Endometrium (tissue), 2 donors: Measurements from ENCODE around the gene INAVA.
"Not testable (repeated sequence)": the region's sequence is repeated elsewhere in the genome, so short reads cannot be mapped to it uniquely, and the experiment has no call there.

Experiments
- FAIRE-seq: peaks from 2 replicates; lab custom pipeline; 2012; peaks lifted over from hg19 to GRCh38; lab: Jason Lieb, UNC
- donor health status: control.
- donor health status: control.

Gene INAVA

GRCh38 chr1:200899954-200900867 lies 5.5 kb downstream of the INAVA start:
- FAIRE-seq, result no peak

GRCh38 chr1:200900877-200901276 lies 6.2 kb downstream of the INAVA start:
- FAIRE-seq, result no peak

GRCh38 chr1:200901350-200901749 lies 6.7 kb downstream of the INAVA start:
- no peak for FAIRE-seq

GRCh38 chr1:200901796-200902444 lies 7.2 kb downstream of the INAVA start:
- FAIRE-seq, result no peak

GRCh38 chr1:200903793-200904192 lies 9.1 kb downstream of the INAVA start:
- FAIRE-seq, result no peak

GRCh38 chr1:200904772-200905171 lies 10.1 kb downstream of the INAVA start:
- no peak for FAIRE-seq

- FAIRE-seq, result no peak
Measured at GRCh38 chr1:200905411-200906052, 10.8 kb downstream of the INAVA start.

GRCh38 chr1:200906491-200906890 lies 11.8 kb downstream of the INAVA start:
- FAIRE-seq, result no peak

- no peak for FAIRE-seq
Measured at GRCh38 chr1:200907611-200908097, 13.0 kb downstream of the INAVA start.

- FAIRE-seq, result no peak
Measured at GRCh38 chr1:200908191-200908868, 13.6 kb downstream of the INAVA start.

- no peak for FAIRE-seq
Measured at GRCh38 chr1:200909071-200909470, 14.4 kb downstream of the INAVA start.

GRCh38 chr1:200909757-200910239 lies 15.1 kb downstream of the INAVA start:
- no peak for FAIRE-seq

GRCh38 chr1:200911361-200911760 lies 16.7 kb downstream of the INAVA start:
- FAIRE-seq, result no peak

GRCh38 chr1:200911936-200912335 lies 17.2 kb downstream of the INAVA start:
- FAIRE-seq, result not testable (repeated sequence)

- FAIRE-seq, result no peak
Measured at GRCh38 chr1:200912737-200913407, 18.2 kb downstream of the INAVA start.

GRCh38 chr1:200916152-200916551 lies 21.5 kb downstream of the INAVA start:
- no peak for FAIRE-seq

GRCh38 chr1:200916681-200917080 lies 22.0 kb downstream of the INAVA start:
- FAIRE-seq, result no peak

GRCh38 chr1:200917291-200917817 lies 22.7 kb downstream of the INAVA start:
- no peak for FAIRE-seq

- no peak for FAIRE-seq
Measured at GRCh38 chr1:200918006-200918405, 23.3 kb downstream of the INAVA start.

- FAIRE-seq, result no peak
Measured at GRCh38 chr1:200919386-200919785, 24.7 kb downstream of the INAVA start.

- no peak for FAIRE-seq
Measured at GRCh38 chr1:200921571-200922110, 26.9 kb downstream of the INAVA start.
